ENCODE data around the gene ILDR2.

DNA sequence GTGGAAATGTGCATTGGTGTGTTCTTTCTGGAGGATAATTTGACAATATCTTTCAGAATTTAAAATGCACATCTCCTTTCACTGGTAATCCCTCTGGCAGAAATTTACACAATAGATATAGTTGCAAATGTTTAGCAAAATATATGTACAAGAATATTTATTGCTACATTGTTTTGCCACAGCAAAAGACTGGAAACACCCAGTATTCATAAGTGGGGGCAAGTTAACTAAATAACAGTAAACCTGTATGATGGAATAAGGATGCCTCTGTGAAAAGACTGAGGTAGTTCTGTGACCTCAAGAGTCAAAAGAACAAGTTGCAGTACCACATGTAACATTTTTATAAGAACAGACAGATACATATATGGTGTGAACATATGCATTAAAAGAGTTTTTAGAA is 85.6 kb downstream of the ILDR2 start:
- TF ChIP-seq ZC3H10 (CRISPR knock-in tag; IDR thresholded peaks at IDR 0.05): no peak
- TF ChIP-seq SNAI2 (CRISPR knock-in tag; IDR thresholded peaks at IDR 0.05): no peak
- no peak for TF ChIP-seq ZFP3 (CRISPR knock-in tag; IDR thresholded peaks at IDR 0.05)
- no peak for TF ChIP-seq ZNF565 (CRISPR knock-in tag; conservative IDR thresholded peaks at IDR 0.05; ENCODE audit: low read depth)
- TF ChIP-seq PPARA (CRISPR knock-in tag; IDR thresholded peaks at IDR 0.05; ENCODE audit: borderline replicate concordance): no peak
- TF ChIP-seq CSDC2 (CRISPR knock-in tag; IDR thresholded peaks at IDR 0.05): no peak
- no peak for TF ChIP-seq BACH2 (CRISPR knock-in tag; IDR thresholded peaks at IDR 0.05; ENCODE audit: borderline replicate concordance)
- TF ChIP-seq ZFP30 (CRISPR knock-in tag; IDR thresholded peaks at IDR 0.05): no peak
- TF ChIP-seq RARB (CRISPR knock-in tag; IDR thresholded peaks at IDR 0.05): no peak
- TF ChIP-seq, protein P1, sequence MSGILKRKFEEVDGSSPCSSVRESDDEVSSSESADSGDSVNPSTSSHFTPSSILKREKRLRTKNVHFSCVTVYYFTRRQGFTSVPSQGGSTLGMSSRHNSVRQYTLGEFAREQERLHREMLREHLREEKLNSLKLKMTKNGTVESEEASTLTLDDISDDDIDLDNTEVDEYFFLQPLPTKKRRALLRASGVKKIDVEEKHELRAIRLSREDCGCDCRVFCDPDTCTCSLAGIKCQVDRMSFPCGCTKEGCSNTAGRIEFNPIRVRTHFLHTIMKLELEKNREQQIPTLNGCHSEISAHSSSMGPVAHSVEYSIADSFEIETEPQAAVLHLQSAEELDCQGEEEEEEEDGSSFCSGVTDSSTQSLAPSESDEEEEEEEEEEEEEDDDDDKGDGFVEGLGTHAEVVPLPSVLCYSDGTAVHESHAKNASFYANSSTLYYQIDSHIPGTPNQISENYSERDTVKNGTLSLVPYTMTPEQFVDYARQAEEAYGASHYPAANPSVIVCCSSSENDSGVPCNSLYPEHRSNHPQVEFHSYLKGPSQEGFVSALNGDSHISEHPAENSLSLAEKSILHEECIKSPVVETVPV (CRISPR knock-in tag; IDR thresholded peaks at IDR 0.05): no peak
- TF ChIP-seq, protein P2, sequence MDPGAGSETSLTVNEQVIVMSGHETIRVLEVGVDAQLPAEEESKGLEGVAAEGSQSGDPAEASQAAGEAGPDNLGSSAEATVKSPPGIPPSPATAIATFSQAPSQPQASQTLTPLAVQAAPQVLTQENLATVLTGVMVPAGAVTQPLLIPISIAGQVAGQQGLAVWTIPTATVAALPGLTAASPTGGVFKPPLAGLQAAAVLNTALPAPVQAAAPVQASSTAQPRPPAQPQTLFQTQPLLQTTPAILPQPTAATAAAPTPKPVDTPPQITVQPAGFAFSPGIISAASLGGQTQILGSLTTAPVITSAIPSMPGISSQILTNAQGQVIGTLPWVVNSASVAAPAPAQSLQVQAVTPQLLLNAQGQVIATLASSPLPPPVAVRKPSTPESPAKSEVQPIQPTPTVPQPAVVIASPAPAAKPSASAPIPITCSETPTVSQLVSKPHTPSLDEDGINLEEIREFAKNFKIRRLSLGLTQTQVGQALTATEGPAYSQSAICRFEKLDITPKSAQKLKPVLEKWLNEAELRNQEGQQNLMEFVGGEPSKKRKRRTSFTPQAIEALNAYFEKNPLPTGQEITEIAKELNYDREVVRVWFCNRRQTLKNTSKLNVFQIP (CRISPR knock-in tag; IDR thresholded peaks at IDR 0.05; ENCODE audit: borderline replicate concordance, low read depth): no peak
- TF ChIP-seq, protein P3, sequence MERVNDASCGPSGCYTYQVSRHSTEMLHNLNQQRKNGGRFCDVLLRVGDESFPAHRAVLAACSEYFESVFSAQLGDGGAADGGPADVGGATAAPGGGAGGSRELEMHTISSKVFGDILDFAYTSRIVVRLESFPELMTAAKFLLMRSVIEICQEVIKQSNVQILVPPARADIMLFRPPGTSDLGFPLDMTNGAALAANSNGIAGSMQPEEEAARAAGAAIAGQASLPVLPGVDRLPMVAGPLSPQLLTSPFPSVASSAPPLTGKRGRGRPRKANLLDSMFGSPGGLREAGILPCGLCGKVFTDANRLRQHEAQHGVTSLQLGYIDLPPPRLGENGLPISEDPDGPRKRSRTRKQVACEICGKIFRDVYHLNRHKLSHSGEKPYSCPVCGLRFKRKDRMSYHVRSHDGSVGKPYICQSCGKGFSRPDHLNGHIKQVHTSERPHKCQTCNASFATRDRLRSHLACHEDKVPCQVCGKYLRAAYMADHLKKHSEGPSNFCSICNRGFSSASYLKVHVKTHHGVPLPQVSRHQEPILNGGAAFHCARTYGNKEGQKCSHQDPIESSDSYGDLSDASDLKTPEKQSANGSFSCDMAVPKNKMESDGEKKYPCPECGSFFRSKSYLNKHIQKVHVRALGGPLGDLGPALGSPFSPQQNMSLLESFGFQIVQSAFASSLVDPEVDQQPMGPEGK (CRISPR knock-in tag; IDR thresholded peaks at IDR 0.05; ENCODE audit: borderline replicate concordance): no peak
- no peak for TF ChIP-seq TCF4 (CRISPR knock-in tag; IDR thresholded peaks at IDR 0.05; ENCODE audit: borderline replicate concordance)
